Measurements from ENCODE around the gene NT5C1A. TPM values are rescaled to one million over a fixed set of nuclear protein-coding genes. Genes with fewer than 3 reads are reported as not detected.

The NT5C1A gene
- 0.07 to 0.08 TPM in 2 of 5 replicates, not detected in the others for total RNA-seq (2022; extraction: Qiagen RNA extraction)

DNA sequence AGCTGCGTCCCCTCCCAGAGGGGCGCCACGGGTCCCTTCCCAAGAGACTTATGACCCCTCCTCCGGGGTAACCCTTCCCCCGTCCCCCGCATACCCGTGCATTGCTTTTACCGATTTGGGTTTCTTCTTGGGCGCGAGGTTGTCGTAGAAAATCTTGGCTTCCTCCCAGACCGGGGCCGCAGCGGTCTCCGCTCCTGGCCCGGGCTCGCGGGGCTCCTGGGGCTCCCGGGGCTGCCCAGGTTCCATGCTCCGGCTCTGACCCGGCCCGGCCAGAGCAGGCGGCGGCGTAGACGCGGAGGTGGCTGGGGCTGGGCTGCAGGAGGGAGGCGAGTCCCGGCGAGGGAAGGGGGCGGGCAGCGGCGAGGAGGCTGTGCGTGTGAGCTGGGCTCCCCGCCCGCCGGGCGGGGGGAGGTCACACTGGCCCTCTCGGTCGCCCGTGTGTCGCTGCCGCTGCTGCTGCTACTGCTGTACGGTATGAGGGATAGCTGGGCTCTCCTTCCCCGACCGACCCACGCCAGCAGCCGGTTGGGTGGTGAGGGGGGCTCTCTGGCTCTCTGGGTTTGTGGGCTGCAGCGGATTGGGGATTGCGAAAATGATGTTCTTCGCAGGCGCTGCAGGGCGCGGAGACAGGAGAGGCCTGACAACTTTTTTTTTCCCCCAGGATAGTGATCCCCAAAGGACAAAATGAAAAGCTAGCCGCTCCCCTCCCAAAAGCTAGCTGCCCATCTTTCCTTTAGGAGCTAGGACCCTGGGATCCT, at the start of gene NT5C1A:
Gene NT5C1A, minus strand, starts transcription at position 315 of the 758 bp plus-strand sequence. Its CDS starts 69 bp downstream, at position 246.

DNA sequence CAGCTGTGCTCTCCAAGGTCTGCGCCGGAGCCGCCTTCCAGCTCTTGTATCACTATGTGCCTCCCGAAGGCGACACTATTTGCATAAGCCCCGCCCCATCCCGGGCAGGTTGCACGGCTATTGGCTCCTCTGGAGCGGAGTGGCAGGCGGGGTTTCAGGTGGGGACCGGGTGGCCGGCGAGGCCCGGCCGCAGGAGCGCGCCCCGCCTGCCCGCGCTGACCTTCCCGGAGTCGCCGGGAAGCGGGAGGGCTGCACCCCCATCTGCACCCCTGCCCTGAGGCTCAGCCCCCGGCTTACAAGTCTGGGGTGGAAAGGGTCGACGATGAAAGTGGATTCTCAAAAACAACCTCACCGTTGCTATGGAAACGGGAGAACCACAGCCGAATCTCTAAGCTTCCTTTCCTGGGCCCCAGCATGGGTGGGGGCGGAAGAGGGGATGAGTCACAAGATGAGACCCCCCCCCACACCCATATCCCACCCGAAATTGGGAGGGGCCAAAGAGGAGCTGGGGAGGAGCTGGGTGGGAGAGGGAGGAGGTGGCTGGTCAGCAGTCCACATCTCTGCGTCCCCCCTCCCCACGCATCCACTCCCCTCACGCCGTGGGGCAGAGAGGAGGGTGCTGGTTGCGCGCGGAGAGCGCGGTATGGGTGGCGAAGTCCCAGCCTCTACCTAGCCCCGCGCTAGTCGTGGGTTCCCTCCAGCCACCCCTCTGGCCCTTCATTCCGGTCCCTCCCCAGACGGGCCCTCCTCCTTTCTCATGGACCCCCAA, 19.7 kb upstream of the NT5C1A start, which contains the start of gene HPCAL4:
Gene HPCAL4, minus strand, starts transcription at position 51 of the 769 bp plus-strand sequence. CDS start 6,830 bp downstream, outside the sequence.

DNA sequence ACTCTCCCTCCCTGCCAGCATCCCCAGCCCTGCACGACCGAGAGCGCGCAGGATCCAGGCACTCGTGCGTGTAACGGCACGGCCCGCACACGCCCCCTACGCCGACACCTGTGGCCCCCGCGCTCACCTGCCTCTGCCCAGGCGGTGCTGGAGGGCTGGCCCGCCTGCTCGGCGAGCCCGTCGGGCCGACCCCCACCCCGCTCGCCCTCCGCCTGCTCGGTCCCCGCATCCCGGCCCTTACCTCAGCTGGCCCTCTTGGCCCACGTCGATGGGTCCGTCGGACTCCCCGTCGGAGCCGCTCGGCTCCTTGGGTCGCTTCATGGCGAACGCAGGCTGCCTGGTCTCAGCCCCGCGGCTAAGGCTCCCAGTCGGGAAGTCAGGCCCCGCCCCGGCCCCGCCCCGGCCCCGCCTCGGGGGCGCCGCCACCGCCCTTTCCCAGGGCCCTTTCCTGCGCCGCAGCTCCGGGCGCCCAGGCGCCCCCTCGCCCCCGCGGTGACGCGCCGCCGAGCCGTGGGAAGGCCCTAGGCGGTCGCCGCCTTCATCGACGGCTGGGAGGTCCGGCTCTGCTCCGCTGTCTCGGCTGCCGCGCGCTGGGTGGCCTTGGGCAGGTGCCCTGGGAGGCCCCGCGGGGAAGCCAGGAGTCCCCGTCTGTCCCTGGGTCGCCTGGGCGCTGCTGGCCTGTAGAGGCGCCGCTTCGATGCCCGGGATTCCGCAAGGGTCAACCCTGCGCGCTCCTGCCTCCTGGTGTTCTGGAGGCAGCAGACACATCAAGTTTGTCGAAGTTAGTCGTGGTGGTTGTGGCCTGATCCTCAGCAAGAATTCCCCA, 32.4 kb downstream of the NT5C1A start, which contains the start of gene HEYL:
Gene HEYL, minus strand, starts transcription at position 339 of the 826 bp plus-strand sequence. Its CDS starts 18 bp downstream, at position 321.

Other genes with a start within 250 kb of the NT5C1A start
- gene BMP8A, start 180.5 kb downstream of the NT5C1A start, total RNA-seq (2022; extraction: Qiagen RNA extraction), result 0.07 to 0.16 TPM (median 0.12 TPM) in 4 of 5 replicates, not detected in the other
- gene PABPC4, start 95.3 kb downstream of the NT5C1A start, total RNA-seq (2022; extraction: Qiagen RNA extraction), result 120 to 162 TPM (median 126 TPM) in 5 replicates
- gene HEYL, start 32.5 kb downstream of the NT5C1A start, total RNA-seq (2022; extraction: Qiagen RNA extraction), result 2.7 to 3.4 TPM (median 3.1 TPM) in 5 replicates
- 0.23 to 0.36 TPM (median 0.25 TPM) in 5 replicates for gene HPCAL4, start 19.3 kb upstream of the NT5C1A start, total RNA-seq (2022; extraction: Qiagen RNA extraction)
- gene PPIE, start 66.8 kb upstream of the NT5C1A start, total RNA-seq (2022; extraction: Qiagen RNA extraction), result 39.7 to 42.5 TPM (median 40.8 TPM) in 5 replicates
- gene OXCT2, start 99.2 kb upstream of the NT5C1A start, total RNA-seq (2022; extraction: Qiagen RNA extraction), result 0.40 to 0.74 TPM (median 0.50 TPM) in 5 replicates
- 3.5 to 4.9 TPM (median 4.5 TPM) in 5 replicates for gene BMP8B, start 116.8 kb upstream of the NT5C1A start, total RNA-seq (2022; extraction: Qiagen RNA extraction)
- 14.5 to 19.1 TPM (median 16.3 TPM) in 5 replicates for gene TRIT1, start 211.4 kb upstream of the NT5C1A start, total RNA-seq (2022; extraction: Qiagen RNA extraction)
- gene MYCL, start 229.8 kb upstream of the NT5C1A start, total RNA-seq (2022; extraction: Qiagen RNA extraction), result 0.61 to 1.4 TPM (median 1.3 TPM) in 5 replicates